Activated CD4-positive, alpha-beta T cell treated with anti-CD3 and anti-CD28 coated beads for 36 hours (primary cell): ENCODE measurements around the gene PMM1. TPM values are rescaled to one million over a fixed set of nuclear protein-coding genes. Genes with fewer than 3 reads are reported as not detected.
"Not testable (repeated sequence)": the region's sequence is repeated elsewhere in the genome, so short reads cannot be mapped to it uniquely, and the experiment has no call there.

ENCODE experiments used
- ATAC-seq: fragments of 200-7000 bp; cut with Tn5 transposase; one replicate; pipeline ENCODE4 v1.10.0; 2021; ENCODE audit warnings: mild to moderate bottlenecking, moderate library complexity
- CTCF ChIA-PET: fragments of 350-600 bp; sonication (Branson Sonifier 250); formaldehyde crosslinking; loops from one replicate; lab custom pipeline; 2021; ENCODE audit warnings: antibody characterized with exemption; lab: Charles Lee
- POLR2A ChIA-PET: fragments of 350-600 bp; sonication (Branson Sonifier 250); formaldehyde crosslinking; loops from one replicate; lab custom pipeline; 2021; ENCODE audit warnings: antibody characterized with exemption, inconsistent platforms; lab: Charles Lee
- DNase-seq: peaks from one replicate; pipeline ENCODE4 v3.0.0-alpha.2; 2020
- H3K27ac Mint-ChIP-seq: one replicate; pipeline ENCODE4 v1.8.0; 2021; ENCODE audit warnings: mixed read lengths
- H3K27me3 Mint-ChIP-seq: one replicate; pipeline ENCODE4 v1.8.0; 2021; ENCODE audit warnings: mixed read lengths
- H3K36me3 Mint-ChIP-seq: one replicate; pipeline ENCODE4 v1.8.0; 2021; ENCODE audit warnings: low read depth, mixed read lengths
- H3K4me1 Mint-ChIP-seq: one replicate; pipeline ENCODE4 v1.8.0; 2021; ENCODE audit warnings: mixed read lengths
- H3K4me3 Mint-ChIP-seq: one replicate; pipeline ENCODE4 v1.8.0; 2021; ENCODE audit warnings: mild to moderate bottlenecking, moderate library complexity, mixed read lengths
- H3K9me3 Mint-ChIP-seq: one replicate; pipeline ENCODE4 v1.8.0; 2021; ENCODE audit warnings: low read depth, mixed read lengths
- intact Hi-C, 2 experiments: fragments of 100-400 bp; cut with DNase I in 1 of 2; cut with micrococcal nuclease in 1 of 2; formaldehyde crosslinking; loops; one replicate each; pipeline versions ENCODE4 v1.14.2 to v1.15.1; 2022 to 2024; cut with DNase I, micrococcal nuclease
- total RNA-seq, 2 experiments: library from RNA; stranded (reverse); gene quantifications; one replicate each; pipeline ENCODE4 v1.2.3, GENCODE V29; 2021

Gene PMM1
- total RNA-seq, 2 experiments from 2014 or later: 30.4 to 37.4 TPM

GRCh38 chr22:41578818-41579217, 10.8 kb downstream of the PMM1 start:
- ChIA-PET CTCF (interaction anchor here (1.1 kb wide), 1 partner anchor 11 kb away, joined by 3 read pairs; the partner anchor contains the start of gene PMM1), POLR2A (no interaction called here)

DNA sequence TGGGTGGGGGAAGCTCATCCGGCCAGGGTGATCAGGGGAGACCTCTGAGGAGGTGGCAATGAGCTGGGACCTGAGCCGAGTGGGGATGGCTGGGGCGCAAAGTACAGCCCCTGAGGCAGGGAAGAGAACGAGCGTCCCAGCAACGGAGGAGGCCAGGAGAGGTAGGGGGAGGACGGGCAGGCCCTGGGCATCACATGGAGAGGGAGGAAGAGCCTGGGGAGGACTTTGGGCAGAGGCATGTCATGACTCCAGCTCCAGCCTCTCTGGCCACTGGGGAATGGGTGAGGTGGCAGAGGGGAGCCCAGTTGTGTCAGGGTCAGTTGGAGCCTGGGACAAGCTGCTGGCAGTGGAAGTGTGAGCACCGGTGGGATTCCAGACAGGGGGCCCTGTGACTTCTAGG, 11.5 kb downstream of the PMM1 start:
- intact Hi-C loops: no loop called here
- H3K27ac Mint-ChIP-seq: no peak overlapping the region
- H3K9me3 Mint-ChIP-seq: no peaks in the 10 kb centered on the region
- DNase-seq (no peak), ATAC-seq (no peak)
- H3K36me3 Mint-ChIP-seq: peaks cover 12% of the 10 kb centered on the region
- H3K27me3 Mint-ChIP-seq: no peaks in the 10 kb centered on the region
- POLR2A ChIA-PET: no interaction called here
- no peaks in the 10 kb centered on the region for H3K4me1 Mint-ChIP-seq
- CTCF ChIA-PET: interaction anchor here (1.1 kb wide), 1 partner anchor 11 kb away, joined by 3 read pairs; the partner anchor contains the start of gene PMM1
- no peak overlapping the region for H3K4me3 Mint-ChIP-seq

More at GRCh38 chr22:41578818-41579217, 10.8 kb downstream of the PMM1 start:
- intact Hi-C loops: no loop called here
- H3K4me3 Mint-ChIP-seq: no peak overlapping the region
- ATAC-seq: no peak
- no peaks in the 10 kb centered on the region for H3K9me3 Mint-ChIP-seq
- H3K27ac Mint-ChIP-seq: no peak overlapping the region
- peaks cover 12% of the 10 kb centered on the region for H3K36me3 Mint-ChIP-seq
- no peak for DNase-seq
- no peaks in the 10 kb centered on the region for H3K4me1 Mint-ChIP-seq
- H3K27me3 Mint-ChIP-seq: no peaks in the 10 kb centered on the region

DNA sequence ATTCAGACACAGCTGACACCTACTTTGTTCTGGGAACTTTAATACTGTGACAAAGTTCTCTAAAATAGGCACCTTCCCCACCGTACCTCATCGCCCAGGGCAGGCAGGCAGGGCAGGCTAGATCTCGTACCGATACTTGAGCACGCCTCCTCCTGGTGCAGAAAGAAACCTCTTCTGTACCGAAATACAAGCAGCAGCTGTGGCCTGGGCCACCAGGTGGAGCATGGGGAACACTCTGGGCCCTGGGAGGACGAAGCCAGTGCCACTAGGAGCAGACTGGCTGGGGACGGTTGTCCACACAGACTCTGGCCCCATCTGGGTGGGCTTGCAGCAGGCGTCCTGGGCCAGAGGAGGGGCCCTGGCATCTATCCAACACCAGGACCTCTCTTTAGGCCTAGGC, 12.8 kb downstream of the PMM1 start:
- ChIA-PET CTCF (interaction anchor here (0.6 to 0.9 kb wide), 3 partner anchors 8 to 22 kb away, joined by 3 read pairs; partner anchors contain the start of gene PMM1), POLR2A (interaction anchor here (0.6 to 0.7 kb wide), 2 partner anchors 44 to 82 kb away, joined by 3 to 9 read pairs; partner anchors contain the start of genes DESI1 and XRCC6)
- Mint-ChIP-seq H3K27me3 (no peaks in the 10 kb centered on the region), H3K27ac (no peak overlapping the region), H3K9me3 (no peaks in the 10 kb centered on the region), H3K4me3 (no peak overlapping the region), H3K4me1 (no peaks in the 10 kb centered on the region), H3K36me3 (peaks cover 12% of the 10 kb centered on the region)
- DNase-seq (peak; percentile 68), ATAC-seq (peak; percentile 79)
- intact Hi-C loops: no loop called here

DNA sequence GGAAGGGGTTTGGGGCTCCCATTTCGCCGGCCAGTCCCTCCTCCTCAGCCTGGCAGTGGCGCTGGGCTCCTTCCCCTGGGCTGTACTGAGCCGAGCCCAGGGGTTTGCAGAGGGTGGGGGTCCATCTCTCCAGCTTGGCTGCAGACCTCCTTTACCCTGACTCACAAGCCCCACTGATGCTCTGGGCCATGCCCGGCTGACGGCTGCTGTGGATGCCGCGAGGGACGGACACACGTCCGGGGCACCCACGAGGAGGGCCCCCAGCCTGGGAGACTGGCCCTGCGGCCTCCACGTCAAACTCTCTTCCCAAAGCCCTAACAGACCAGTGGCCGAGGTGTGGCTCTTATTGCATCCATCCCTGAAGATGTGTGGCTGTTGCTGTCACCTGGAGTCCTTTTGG, 14.1 kb downstream of the PMM1 start:
- Mint-ChIP-seq H3K4me1 (no peaks in the 10 kb centered on the region), H3K27ac (no peak overlapping the region), H3K27me3 (no peaks in the 10 kb centered on the region), H3K4me3 (no peak overlapping the region), H3K9me3 (no peaks in the 10 kb centered on the region), H3K36me3 (peaks cover 12% of the 10 kb centered on the region)
- DNase-seq: no peak
- intact Hi-C loops: no loop called here
- ATAC-seq: no peak
- CTCF ChIA-PET: no interaction called here
- POLR2A ChIA-PET: no interaction called here

DNA sequence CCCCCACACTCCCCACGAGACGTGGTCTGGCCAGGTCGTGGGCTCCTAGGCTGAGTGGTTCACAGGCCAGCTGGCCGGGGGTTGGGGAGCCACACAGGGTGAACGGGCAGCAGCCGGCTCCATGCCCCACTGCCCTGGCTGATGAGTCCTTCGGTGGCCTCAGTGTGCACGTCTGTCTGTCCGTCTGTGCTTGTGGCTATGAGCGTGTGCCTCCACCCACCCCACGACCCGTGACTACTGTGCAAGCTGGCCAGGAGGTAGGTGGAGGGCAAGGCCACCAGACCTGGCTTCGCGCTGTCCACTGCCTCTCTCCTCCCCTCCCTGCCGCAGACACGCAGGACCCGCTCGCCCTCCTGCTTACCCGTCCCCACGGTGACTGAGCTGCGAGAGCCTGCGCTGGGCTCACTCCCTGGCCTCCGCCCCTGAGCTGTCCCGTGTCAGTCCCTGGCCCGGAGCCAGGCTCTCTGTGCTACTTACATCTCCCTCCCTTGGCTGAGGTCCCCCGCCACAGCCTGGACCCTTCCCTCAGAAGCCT, 14.7 kb downstream of the PMM1 start:
- Mint-ChIP-seq H3K27ac (no peak overlapping the region), H3K9me3 (no peaks in the 10 kb centered on the region), H3K4me3 (no peak overlapping the region), H3K4me1 (no peaks in the 10 kb centered on the region), H3K36me3 (peaks cover 12% of the 10 kb centered on the region), H3K27me3 (no peaks in the 10 kb centered on the region)
- ATAC-seq: no peak
- no peak for DNase-seq
- intact Hi-C loops: no loop called here
- ChIA-PET POLR2A (no interaction called here), CTCF (no interaction called here)

GRCh38 chr22:41573677-41574076, 16.0 kb downstream of the PMM1 start:
- POLR2A ChIA-PET: interaction anchor here (1.2 kb wide), 1 partner anchor 16 kb away, joined by 3 read pairs; the partner anchor contains the start of gene PMM1
- DNase-seq: no peak

GRCh38 chr22:41572305-41572704, 17.3 kb downstream of the PMM1 start:
- POLR2A ChIA-PET: interaction anchor here (1.2 kb wide), 1 partner anchor 17 kb away, joined by 3 read pairs; the partner anchor contains the start of gene PMM1
- H3K27me3 Mint-ChIP-seq, H3K27ac Mint-ChIP-seq, ATAC-seq, H3K4me3 Mint-ChIP-seq, intact Hi-C loops, H3K4me1 Mint-ChIP-seq, H3K36me3 Mint-ChIP-seq, DNase-seq, H3K9me3 Mint-ChIP-seq: not testable (repeated sequence)
- CTCF ChIA-PET: interaction anchor here (0.5 kb wide), 1 partner anchor 724 kb away, joined by 4 read pairs; no protein-coding TSS in a partner anchor

More at GRCh38 chr22:41573677-41574076, 16.0 kb downstream of the PMM1 start:
- CTCF ChIA-PET: no interaction called here
- intact Hi-C loops: no loop called here
- Mint-ChIP-seq H3K36me3 (peaks cover 9% of the 10 kb centered on the region), H3K4me1 (no peaks in the 10 kb centered on the region), H3K27me3 (no peaks in the 10 kb centered on the region), H3K9me3 (no peaks in the 10 kb centered on the region), H3K27ac (no peak overlapping the region), H3K4me3 (no peak overlapping the region)
- ATAC-seq: no peak

DNA sequence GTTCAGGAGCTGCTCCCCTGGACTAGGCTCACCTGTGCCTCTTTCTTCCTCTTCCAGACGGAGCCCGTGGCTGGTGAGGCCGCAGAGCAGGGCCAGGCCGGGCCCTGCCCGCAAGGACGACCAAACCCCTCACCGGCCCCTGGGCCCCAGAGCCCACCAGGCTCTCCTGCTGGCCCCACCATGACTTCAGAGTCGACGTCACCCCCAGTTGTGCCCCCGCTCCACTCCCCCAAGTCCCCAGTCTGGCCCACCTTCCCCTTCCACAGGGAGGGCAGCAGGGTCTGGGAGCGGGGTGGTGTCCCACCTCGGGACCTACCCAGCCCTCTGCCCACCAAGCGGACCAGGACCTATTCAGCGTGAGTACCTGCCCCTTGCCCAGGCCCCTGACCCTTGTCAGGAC, 17.9 kb downstream of the PMM1 start:
- no peaks in the 10 kb centered on the region for H3K9me3 Mint-ChIP-seq
- no peaks in the 10 kb centered on the region for H3K4me1 Mint-ChIP-seq
- no peak for DNase-seq
- H3K27me3 Mint-ChIP-seq: no peaks in the 10 kb centered on the region
- H3K4me3 Mint-ChIP-seq: no peak overlapping the region
- ATAC-seq: no peak
- CTCF ChIA-PET: no interaction called here
- intact Hi-C loops: no loop called here
- peaks cover 2% of the 10 kb centered on the region for H3K36me3 Mint-ChIP-seq
- H3K27ac Mint-ChIP-seq: no peak overlapping the region
- POLR2A ChIA-PET: no interaction called here

DNA sequence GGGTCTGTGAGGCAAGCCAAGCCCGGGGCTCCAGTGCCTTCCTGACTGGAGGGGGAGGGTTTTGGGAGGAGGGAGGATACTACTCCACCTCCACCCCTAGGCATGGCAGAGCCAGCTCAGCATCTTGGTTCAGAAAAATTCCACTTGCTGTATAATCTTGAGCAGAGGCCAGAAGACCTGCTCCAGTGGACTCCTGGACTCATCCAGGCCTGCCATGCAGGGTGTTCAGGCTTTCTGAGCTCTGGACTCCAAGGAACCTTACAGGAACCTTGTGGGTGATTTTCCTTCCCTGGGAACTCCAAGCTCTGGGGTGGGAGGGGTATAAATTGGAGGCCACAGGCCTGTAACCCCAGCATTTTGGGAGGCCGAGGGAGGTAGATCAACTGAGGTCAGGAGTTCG, 19.4 kb downstream of the PMM1 start:
- Mint-ChIP-seq H3K9me3 (no peaks in the 10 kb centered on the region), H3K27ac (no peak overlapping the region), H3K36me3 (no peaks in the 10 kb centered on the region), H3K4me1 (peaks cover 4% of the 10 kb centered on the region), H3K27me3 (no peaks in the 10 kb centered on the region), H3K4me3 (no peak overlapping the region)
- ChIA-PET POLR2A (no interaction called here), CTCF (interaction anchor here (0.6 to 1.2 kb wide), 3 partner anchors 16 to 37 kb away, joined by 3 to 6 read pairs (median 3); partner anchors contain the start of gene PMM1)
- ATAC-seq (no peak), DNase-seq (no peak)
- intact Hi-C loops: no loop called here

- intact Hi-C loops: no loop called here
- Mint-ChIP-seq H3K4me3 (no peak overlapping the region), H3K4me1 (peaks cover 4% of the 10 kb centered on the region), H3K36me3 (no peaks in the 10 kb centered on the region), H3K27me3 (no peaks in the 10 kb centered on the region), H3K27ac (no peak overlapping the region), H3K9me3 (no peaks in the 10 kb centered on the region)
- no peak for DNase-seq
- POLR2A ChIA-PET: no interaction called here
- ATAC-seq: no peak
- CTCF ChIA-PET: interaction anchor here (0.7 kb wide), 1 partner anchor 8 kb away, joined by 3 read pairs; no protein-coding TSS in a partner anchor
Observed at GRCh38 chr22:41568811-41569210, 20.8 kb downstream of the PMM1 start.

DNA sequence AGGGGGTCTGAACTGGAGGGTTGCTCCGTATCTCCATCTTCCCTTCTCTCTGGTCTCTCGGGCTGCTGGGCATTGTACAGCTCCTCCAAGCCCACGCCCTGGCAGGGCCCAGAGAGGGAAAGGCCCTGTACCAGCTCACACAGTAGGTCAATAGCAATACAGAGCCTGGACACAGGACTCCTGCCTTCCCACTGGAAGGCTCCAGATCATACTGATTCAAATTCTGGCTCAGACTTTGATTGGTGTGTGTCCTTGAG, 22.2 kb downstream of the PMM1 start:
- ATAC-seq: no peak

DNA sequence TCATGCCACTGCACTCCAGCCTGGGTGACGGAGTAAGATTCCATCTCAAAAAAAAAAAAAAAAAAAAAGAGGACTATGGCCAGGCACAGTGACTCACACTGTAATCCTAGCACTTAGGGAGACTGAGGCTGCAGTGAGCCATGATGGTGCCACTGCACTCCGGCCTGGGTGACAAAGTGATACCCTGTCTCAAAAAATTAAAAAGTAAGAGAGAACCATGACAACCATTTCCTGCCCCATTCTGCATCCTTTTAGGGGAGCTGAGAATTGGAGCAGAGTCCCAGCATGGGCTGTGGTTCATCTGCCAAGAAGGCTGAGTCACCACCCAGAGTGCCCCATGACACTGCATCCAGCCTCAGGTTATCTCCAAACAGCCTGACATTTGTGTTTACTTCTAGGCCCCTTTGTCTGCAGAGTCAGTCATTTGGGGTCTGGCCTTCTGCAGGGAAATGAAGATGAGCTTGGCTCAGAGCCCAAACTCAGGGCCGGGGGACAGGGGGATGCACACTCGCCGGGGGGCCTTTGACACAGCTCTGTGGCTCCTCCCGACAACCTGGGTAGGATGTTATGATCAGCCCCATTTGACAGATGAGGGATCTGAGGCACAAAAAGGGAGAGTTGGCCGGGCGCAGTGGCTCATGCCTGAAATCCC, 24.1 kb downstream of the PMM1 start:
- Mint-ChIP-seq H3K4me3 (no peak overlapping the region), H3K27me3 (peaks cover 7% of the 10 kb centered on the region), H3K4me1 (peaks cover 4% of the 10 kb centered on the region), H3K36me3 (no peaks in the 10 kb centered on the region), H3K27ac (no peak overlapping the region), H3K9me3 (no peaks in the 10 kb centered on the region)
- ChIA-PET POLR2A (no interaction called here), CTCF (interaction anchor here (0.6 kb wide), 2 partner anchors 30 to 33 kb away, joined by 3 to 4 read pairs; no protein-coding TSS in a partner anchor)
- intact Hi-C loops: no loop called here
- peak; percentile 97 for ATAC-seq
- DNase-seq: peak; percentile 66

More for the DNA sequence above, 22.2 kb downstream of the PMM1 start:
- POLR2A ChIA-PET: no interaction called here
- CTCF ChIA-PET: no interaction called here
- Mint-ChIP-seq H3K4me3 (no peak overlapping the region), H3K27me3 (no peaks in the 10 kb centered on the region), H3K36me3 (no peaks in the 10 kb centered on the region), H3K9me3 (no peaks in the 10 kb centered on the region), H3K27ac (no peak overlapping the region), H3K4me1 (peaks cover 4% of the 10 kb centered on the region)
- no peak for DNase-seq
- intact Hi-C loops: no loop called here
